Loucy (cell line): ENCODE measurements around the gene CCDC85C.

Source experiments
- H2AFZ ChIP-seq: fragments of 200-600 bp; sonication (generic); 2 replicates; pipeline ENCODE4 v1.6.0; 2016; ENCODE audit warnings: antibody characterized with exemption, mild to moderate bottlenecking, low read length, moderate library complexity
- H3F3A ChIP-seq: fragments of 200-600 bp; 2 replicates; pipeline ENCODE4 v1.6.0; 2016; ENCODE audit warnings: antibody characterized with exemption, low read depth, mild to moderate bottlenecking
- H3K27me3 ChIP-seq: fragments of 200-600 bp; sonication (generic); 2 replicates; pipeline ENCODE4 v1.6.1; 2014; ENCODE audit warnings: low read length, mild to moderate bottlenecking; ENCODE audit not compliant: insufficient read depth, poor library complexity, severe bottlenecking
- H3K36me3 ChIP-seq: fragments of 200-600 bp; sonication (generic); 2 replicates; pipeline ENCODE4 v1.6.1; 2016; ENCODE audit warnings: low read length; ENCODE audit not compliant: insufficient read depth
- H3K4me1 ChIP-seq: fragments of 200-600 bp; sonication (generic); 2 replicates; pipeline ENCODE4 v1.5.1; 2014; ENCODE audit warnings: low read length, mild to moderate bottlenecking; ENCODE audit not compliant: insufficient read depth, poor library complexity, severe bottlenecking
- H3K4me2 ChIP-seq: fragments of 200-600 bp; sonication (generic); 2 replicates; pipeline ENCODE4 v1.6.0; 2014; ENCODE audit warnings: antibody characterized with exemption, low read length, low read depth, mild to moderate bottlenecking; ENCODE audit not compliant: poor library complexity, severe bottlenecking
- H3K4me3 ChIP-seq: fragments of 200-600 bp; sonication (generic); 2 replicates; pipeline ENCODE4 v1.5.1; 2014; ENCODE audit warnings: low read length, mild to moderate bottlenecking, mixed read lengths; ENCODE audit not compliant: poor library complexity, severe bottlenecking
- H3K79me2 ChIP-seq: fragments of 200-600 bp; sonication (generic); 2 replicates; pipeline ENCODE4 v1.6.1; 2014; ENCODE audit warnings: low read length; ENCODE audit not compliant: insufficient read depth
- H3K9ac ChIP-seq: fragments of 200-600 bp; sonication (generic); 2 replicates; pipeline ENCODE4 v1.6.0; 2014; ENCODE audit warnings: mild to moderate bottlenecking, low read depth, low read length, moderate library complexity; ENCODE audit not compliant: poor library complexity, severe bottlenecking
- H3K9me2 ChIP-seq: fragments of 200-600 bp; sonication (generic); replicated peaks from 2 replicates; pipeline ENCODE4 v1.6.1; 2016; ENCODE audit warnings: low read depth, low read length, mixed read lengths
- H3K9me3 ChIP-seq: fragments of 200-600 bp; sonication (generic); 2 replicates; pipeline ENCODE4 v1.6.1; 2014; ENCODE audit warnings: mild to moderate bottlenecking, antibody characterized with exemption, low read length, low read depth; ENCODE audit not compliant: insufficient read depth
- H4K20me1 ChIP-seq: fragments of 200-600 bp; sonication (generic); 2 replicates; pipeline ENCODE4 v1.6.0; 2014; ENCODE audit warnings: antibody characterized with exemption, low read length, mild to moderate bottlenecking; ENCODE audit not compliant: insufficient read depth, poor library complexity, severe bottlenecking
- CTCF ChIP-seq: fragments of 200-600 bp; sonication (generic); conservative IDR thresholded peaks from 2 replicates; pipeline ENCODE4 v1.5.1; 2014; ENCODE audit warnings: mild to moderate bottlenecking, antibody characterized with exemption, low read length
- EZH2phosphoT487 ChIP-seq: fragments of 200-600 bp; IDR thresholded peaks from 2 replicates; pipeline ENCODE4 v1.6.1; 2018; ENCODE audit warnings: antibody characterized with exemption, mild to moderate bottlenecking, moderate library complexity, borderline replicate concordance

Gene CCDC85C

DNA sequence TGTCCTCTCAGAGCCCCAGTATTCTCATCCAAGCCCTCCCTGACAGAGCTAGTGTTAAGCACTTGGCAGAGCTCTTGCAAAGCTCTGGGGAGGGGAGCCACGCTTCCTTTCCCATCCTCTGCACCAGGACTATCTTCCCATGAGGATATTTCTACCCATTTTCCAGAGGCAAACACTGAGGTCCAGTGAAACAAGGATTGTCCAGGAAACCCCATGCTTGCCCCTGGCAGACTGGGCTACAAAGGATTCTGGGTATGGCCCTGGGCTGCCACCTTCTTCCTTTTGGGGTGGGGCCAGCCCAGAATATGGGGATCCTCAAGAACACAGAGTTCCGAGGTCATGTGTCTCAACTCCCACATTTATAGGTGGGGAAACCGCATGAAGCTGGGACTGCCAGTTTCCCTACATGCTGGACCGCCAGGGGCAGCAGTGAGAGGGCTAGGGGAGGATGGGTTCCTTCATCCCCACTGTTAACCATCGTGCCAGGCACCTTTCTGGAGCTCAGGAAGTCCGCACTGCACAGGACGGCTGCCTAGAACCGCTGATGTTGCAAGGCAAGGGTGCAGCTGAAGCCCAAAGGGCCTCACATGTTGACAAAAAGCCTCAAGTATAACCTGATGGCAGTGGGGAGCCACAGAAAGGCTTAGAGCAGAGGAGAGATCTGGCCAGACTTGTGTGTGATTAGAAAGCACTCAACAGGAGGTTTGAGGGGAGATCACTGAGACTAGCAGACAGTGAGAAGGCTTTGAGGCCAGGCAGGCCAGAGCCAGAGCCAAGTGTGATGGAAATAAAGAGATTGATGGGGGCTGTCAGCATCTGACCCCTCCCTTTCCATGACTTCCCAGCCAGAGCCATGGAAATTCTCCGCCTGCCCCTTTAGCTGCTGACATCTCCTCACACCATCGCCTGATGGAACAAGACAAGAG is 5.5 kb upstream of the CCDC85C start:
- H3K4me3 ChIP-seq: no peak overlapping the region
- H3K9me3 ChIP-seq: no peaks in the 10 kb centered on the region

DNA sequence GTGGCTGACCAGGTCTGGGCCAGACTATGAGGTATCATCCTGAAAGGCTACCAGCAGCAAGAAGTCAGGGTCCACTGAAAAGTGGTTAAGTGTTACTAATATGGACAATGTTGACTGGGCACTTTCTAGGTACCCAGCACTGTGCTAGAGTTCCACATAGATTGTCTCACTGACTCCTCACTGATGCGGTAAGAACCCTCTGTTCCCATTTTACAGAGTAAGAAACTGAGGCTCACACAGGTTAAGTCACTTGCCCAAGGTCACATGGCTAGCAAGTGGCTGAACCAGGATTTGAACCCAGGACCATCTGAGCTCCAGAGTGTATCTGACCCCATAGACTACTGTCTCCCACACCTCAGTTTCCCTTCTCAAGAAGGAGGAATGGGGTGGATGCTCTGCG is 4.6 kb upstream of the CCDC85C start:
- Histone ChIP-seq H3K4me1 (peaks cover 12% of the 10 kb centered on the region), H3K4me2 (no peak overlapping the region), H3K27me3 (no peaks in the 10 kb centered on the region), H3K9ac (no peak overlapping the region), H3K9me3 (no peaks in the 10 kb centered on the region), H4K20me1 (no peaks in the 10 kb centered on the region), H3F3A (no peaks in the 10 kb centered on the region), H3K9me2 (no peaks in the 10 kb centered on the region), H3K36me3 (no peaks in the 10 kb centered on the region), H3K4me3 (no peak overlapping the region), H3K79me2 (peaks cover 6% of the 10 kb centered on the region; the same call in 1 of the 2 replicates), H2AFZ (no peak overlapping the region)
- no peak for TF ChIP-seq CTCF
- no peak for TF ChIP-seq EZH2phosphoT487

More for the DNA sequence above, 5.5 kb upstream of the CCDC85C start:
- H3F3A ChIP-seq: no peaks in the 10 kb centered on the region
- no peaks in the 10 kb centered on the region for H3K36me3 ChIP-seq
- TF ChIP-seq EZH2phosphoT487 (no peak), CTCF (no peak)
- H3K79me2 ChIP-seq: 0 out of 2 replicates have a peak, but pooled peaks cover 5% of the 10 kb centered on the region
- peaks cover 12% of the 10 kb centered on the region for H3K4me1 ChIP-seq
- no peaks in the 10 kb centered on the region for H4K20me1 ChIP-seq
- no peaks in the 10 kb centered on the region for H3K27me3 ChIP-seq
- no peak overlapping the region for H3K9ac ChIP-seq
- no peak overlapping the region for H3K4me2 ChIP-seq
- H2AFZ ChIP-seq: no peak overlapping the region
- no peaks in the 10 kb centered on the region for H3K9me2 ChIP-seq

- H3K9me3 ChIP-seq: no peaks in the 10 kb centered on the region
- no peak for TF ChIP-seq CTCF
- TF ChIP-seq EZH2phosphoT487: no peak
- H3K9me2 ChIP-seq: no peaks in the 10 kb centered on the region
- H3K4me2 ChIP-seq: peak overlapping the region; percentile 96
- no peak overlapping the region for H2AFZ ChIP-seq
- H4K20me1 ChIP-seq: peaks cover 15% of the 10 kb centered on the region
- H3K36me3 ChIP-seq: no peaks in the 10 kb centered on the region
- no peaks in the 10 kb centered on the region for H3F3A ChIP-seq
- no peaks in the 10 kb centered on the region for H3K27me3 ChIP-seq
- peak overlapping the region; percentile 98 for H3K9ac ChIP-seq
- peaks cover 26% of the 10 kb centered on the region for H3K4me1 ChIP-seq
- H3K4me3 ChIP-seq: peak overlapping the region; percentile 77
- peaks cover 28% of the 10 kb centered on the region for H3K79me2 ChIP-seq
Measured at GRCh38 chr14:99606359-99606758, 2.4 kb upstream of the CCDC85C start.
